Muscle of back (tissue), 11 donors: ENCODE measurements around the gene KCNIP1. TPM values are rescaled to one million over a fixed set of nuclear protein-coding genes. Genes with fewer than 3 reads are reported as not detected.

Experiments
- DNase-seq, 3 donors: peaks; one replicate each; pipeline versions ENCODE4 v3.0.0 to v3.0.0-alpha.2; 2013
- polyA plus RNA-seq, 10 donors: library from polyadenylated mRNA; unstranded; fragments of 120-200 nt; gene quantifications; one replicate each; pipeline ENCODE4 v1.2.1, GENCODE V29; 2013; ENCODE audit not compliant: insufficient read length in 10 of 10

The KCNIP1 gene
- polyA plus RNA-seq, 10 donors: 3.3 to 5.9 (median 5.1) TPM

DNA sequence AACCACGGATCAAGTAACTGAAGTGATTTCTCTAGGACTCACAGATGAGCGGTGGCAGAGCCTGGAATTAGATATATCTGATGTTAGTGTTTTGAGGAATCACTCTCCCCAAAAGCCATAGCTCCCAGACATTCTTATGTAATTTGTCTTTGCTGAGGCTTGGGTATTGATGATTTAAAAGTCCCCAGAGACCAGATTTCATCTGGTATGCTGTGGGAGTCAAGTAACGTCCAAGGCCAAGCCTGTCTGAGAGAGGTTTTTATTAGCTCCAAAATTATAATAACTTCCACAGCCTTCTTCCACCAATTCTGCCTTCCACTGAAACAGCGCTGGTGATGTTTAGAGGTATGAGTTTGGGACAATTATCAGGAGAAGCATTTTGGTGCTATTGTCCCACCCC is 21.3 kb upstream of the KCNIP1 start:
- DNase-seq: no peak

DNA sequence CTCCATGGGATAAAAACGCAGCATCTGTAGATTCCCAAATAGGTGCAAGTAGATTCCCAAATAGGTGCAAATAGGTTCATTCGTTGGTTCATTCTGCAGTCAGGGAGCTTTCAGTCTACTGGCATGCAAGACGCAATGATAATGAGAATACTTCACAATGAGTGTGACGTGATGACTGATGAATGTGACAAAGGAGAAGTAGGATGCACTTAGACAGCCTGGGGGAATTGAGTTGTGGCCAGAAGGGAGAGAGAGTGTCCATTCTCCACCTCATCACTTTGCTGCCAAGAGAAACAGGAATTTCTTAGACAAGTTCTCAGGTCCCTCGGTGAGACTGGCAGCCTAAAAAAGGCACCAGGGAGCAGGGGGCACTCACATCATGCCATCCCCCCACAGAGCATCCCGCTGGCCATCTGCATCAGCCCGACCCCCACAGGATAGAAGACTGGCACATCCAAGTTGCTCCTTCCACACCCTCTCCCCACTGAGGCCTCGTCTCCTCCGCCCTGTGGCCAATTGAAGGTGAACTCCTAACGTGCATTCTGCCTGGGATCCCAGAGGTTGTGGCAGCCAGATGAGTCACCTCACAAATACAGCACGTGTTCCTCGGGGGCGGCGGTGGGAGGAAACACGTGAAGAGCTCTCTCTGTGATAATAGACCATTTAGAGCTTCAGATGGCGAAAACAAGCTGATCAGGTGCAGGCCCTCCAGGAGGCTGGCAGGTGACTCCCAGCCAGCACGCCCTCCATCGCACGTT is 19.9 kb upstream of the KCNIP1 start:
- no peak for DNase-seq

DNA sequence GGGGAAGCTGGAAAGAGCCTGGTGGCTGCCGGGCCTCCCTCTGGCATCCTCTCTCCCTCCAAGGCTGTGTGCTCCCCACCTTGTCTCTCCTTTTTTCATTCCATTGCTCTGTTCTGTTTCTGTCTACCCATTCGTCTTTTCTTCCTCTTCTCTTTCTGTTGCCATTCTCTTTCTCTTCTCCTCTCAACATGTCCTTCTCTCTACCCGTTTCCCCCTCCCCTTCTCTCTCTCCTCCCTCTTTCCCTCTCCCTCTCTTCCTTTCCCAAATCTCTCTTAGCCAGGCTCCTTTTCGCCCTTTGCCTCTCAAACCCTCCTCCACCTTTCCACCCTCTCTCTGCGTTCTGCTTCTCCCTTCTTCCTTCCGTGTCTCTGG is 19.4 kb upstream of the KCNIP1 start:
- no peak for DNase-seq

DNA sequence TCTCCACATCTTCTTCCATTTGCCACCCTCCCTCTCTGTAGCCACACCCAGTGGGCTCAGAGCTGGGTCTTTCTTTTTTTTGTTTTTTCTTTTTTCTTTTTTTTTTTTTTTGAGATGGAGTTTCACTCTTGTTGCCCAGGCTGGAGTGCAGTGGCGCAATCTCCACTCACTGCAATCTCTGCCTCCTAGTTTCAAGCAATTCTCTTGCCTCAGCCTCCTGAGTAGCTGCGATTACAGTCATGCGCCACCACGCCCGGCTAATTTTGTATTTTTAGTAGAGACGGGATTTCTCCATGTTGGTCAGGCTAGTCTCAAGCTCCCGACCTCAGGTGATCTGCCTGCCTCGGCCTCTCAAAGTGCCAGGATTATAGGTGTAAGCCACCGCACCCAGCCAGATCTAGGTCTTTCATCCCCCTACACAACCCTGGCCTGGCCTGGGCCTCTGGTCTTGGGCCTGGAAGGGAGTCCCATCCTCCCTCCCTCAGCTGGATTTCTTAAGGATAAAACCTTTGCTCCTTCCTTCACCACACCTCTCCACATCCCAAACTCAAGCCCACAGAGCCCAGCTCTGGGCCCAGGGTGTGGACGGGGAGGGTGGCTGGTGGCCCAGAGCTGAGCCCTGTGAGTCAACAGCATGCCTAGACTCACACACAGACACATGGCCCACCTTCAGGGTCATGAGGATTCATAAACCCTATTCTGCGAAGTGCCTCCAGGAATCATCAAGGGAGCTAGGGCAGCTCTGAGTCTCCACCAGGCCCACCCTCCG is 18.8 kb upstream of the KCNIP1 start:
- DNase-seq: no peak

DNA sequence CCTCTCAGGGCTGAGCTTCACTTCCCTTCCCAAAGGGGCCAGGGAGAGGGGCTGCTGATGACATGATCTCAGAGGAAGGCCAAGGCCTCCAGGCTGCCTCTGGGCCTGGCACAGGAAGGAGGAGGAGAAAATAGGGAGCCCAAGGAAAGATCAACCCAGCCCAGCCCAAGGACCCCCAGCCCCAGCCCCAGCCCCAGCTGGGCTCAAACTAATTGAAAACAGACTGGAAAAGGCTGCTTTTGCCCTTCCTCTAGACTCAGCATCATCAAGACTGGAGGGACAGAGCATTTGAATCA is 18.3 kb upstream of the KCNIP1 start:
- no peak for DNase-seq

DNA sequence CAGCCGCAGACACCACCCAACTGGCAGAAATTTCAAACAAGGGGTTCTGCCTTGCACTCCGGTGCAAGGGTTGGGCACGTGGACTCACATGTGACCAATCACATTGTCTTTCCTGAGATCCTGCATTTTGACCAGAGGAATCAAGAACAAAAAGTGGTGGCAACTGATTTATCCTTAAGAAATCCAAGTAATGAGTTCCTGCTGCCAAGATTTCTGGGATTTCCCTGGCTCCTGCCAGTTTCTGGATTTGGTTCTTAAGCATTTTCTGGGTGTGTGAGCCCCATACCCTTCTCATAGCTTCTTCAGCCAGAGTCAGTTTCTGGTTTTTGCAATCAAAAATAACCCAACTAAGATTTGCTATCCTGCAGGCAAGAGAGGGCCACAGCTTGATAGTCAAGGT is 17.4 kb upstream of the KCNIP1 start:
- DNase-seq: no peak

DNA sequence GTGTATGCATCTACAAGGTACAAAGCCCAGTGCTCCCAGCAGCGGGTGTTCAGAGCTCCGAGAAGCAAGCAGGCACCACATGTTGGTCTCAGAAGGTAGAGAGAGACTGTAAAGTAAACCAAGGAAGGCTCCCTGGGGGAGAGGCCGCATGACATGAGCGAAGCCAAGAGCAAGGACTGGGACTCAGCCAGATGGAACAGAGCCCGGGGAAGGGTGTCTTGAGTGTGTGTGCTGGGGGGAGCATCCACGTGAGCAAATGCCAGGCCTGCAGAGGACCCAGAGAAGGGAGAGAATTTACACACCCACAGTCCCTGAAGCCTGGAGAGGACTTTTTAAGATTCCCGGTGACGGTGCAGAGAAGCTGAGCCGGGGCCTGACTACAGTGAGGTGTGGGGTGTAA is 15.2 kb upstream of the KCNIP1 start:
- DNase-seq: no peak

DNA sequence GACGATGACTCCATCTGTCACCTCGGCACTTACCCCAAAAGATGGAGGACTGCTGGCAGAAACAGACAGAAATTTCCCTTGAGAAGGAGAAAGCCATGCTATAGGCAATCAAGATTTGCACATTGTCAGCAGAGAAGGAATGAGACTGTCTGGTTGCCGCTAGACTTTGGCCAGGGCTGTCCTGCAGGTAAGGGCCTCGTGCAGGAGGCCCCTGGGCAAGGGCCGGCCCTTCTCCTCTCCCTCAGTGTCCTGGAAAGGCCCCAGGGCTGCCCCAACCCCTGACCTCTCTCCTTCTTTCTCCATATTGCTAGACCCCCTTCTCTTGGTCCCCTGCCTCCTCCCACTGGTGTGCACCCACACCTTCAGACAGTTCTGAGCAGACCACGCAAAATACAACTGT is 14.6 kb upstream of the KCNIP1 start:
- no peak for DNase-seq

DNA sequence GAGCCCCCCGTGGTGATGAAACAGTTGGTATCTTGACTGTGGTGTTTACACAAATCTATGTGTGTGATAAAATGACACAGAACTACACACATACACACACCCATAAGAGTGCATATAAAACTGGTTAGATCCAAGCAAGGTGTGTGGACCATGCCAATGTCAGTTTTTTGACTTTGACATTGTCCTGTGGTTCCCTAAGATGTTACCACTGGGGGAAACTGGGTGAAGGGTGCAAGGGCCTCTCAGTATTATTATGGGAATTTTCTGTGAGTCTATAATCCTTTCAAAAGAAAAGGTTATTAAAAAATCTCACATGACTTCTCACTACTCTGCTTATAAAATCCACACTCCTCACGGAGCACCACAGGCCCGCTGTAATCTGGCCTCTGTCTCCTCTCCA is 13.4 kb upstream of the KCNIP1 start:
- DNase-seq: no peak

DNA sequence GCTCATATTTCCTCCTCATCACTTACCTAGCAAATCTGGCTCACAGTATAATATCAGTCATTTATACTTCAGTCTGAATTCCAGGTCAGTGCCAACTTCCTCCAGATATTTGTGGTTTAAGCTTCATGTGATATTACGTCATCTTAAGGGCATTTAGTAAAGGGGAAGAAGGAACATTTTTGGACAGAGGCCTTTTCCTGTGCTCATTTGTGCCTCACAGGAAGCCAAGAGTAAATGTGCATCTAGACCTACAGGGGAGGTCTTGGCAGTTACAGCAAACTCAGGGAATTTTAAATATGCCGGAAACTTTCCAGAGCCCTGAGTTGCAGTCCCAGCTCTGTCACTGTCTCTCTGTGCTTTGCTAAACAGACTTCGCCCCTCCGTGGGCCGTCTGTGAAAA is 12.3 kb upstream of the KCNIP1 start:
- DNase-seq: peak; percentile 81 to 90 (median 89)

DNA sequence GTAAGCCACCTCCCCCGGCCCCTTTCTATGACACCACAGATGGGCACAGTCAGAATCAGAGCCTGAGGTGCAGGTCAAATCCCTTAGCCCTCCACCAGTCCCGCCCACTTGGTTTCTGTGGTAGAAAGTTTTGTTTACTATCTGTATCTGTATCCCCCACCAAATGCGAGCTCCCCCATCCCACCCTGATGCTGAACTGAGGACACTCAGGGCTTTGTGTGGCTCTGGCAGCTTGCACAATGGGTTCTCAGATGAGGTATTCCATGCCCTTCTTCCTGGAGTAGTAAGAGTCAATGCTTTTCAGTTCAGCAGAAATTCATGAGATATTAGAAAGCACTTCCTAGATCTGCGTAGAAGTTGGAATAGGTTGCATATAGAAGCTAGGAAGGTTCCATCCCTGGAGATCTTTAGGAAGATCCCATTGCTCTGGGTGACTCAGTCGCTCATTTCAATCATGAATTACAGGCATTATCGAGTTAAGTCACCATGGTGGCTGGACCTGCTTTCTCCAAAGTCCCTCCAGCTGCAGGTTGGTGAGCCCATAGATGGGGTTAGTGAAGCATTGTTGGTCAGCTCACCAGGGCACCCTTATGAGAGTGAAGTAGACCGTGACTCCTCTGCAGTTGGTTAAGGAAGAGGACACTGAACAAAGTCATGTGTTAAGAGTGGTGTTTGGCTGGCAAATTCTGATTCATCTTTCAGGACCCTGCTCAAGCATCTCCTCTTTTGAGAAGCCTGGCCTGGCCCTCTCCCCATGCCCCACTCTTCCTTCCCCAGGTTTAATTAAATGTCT is 10.6 kb upstream of the KCNIP1 start:
- DNase-seq: no peak

DNA sequence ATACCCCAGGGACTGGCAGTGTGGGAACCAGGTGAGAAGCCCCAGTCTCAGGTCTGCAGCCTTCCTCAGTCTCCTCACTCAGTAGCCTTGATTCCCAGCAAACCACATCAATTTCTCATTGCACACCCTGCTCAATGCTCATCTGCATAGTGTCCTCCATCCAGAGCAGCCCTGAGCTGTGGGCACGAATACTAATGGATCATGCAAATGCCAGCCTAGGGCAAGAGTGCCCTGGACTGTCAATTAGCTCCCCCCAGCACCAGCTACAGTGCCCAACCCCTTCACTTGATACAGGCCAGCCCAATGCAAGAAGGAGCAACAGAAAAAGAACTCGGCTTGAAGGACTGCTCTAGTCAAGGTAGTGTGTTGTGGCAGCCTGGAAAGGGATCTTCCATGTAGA is 9.8 kb upstream of the KCNIP1 start:
- DNase-seq: no peak

DNA sequence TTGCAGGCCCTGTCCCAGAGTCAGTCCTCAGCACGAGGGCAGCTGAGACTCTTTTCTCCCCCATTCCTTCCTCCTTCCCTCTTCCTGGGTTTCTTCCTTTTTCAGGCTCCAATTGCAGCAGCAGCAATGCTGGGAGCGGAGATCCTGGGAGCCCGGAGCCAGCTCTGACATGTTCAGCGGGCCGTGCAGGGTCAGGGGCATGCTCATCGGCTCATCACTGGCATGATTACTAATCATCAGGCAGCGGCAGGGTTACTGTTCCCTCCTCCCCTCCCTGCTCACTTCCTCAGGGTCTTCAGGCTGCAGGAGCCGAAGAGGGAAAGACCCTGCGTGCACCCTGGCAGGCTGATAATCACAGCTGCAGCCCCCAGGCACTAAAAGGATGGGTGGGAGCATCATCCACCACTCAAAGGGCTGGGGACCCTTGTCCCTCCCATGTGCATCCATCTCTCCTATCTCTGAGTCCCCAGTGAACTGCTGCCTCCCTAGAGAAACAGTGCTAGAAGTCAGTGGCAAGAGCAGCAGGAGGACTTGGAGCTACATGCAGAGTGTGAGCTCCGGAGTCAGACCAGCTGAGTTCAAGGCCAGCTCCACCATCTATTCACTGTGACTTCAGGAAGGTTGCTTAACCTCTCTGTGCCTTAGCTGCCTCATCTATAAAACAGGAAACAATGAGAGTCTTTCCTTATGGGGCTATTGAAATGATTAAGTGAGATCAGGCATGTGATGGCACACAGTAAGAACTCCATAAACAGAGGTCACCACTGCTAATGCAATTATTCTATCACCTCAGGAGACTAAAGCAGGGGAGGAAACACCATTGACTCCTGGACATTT is 7.8 kb upstream of the KCNIP1 start:
- no peak for DNase-seq

DNA sequence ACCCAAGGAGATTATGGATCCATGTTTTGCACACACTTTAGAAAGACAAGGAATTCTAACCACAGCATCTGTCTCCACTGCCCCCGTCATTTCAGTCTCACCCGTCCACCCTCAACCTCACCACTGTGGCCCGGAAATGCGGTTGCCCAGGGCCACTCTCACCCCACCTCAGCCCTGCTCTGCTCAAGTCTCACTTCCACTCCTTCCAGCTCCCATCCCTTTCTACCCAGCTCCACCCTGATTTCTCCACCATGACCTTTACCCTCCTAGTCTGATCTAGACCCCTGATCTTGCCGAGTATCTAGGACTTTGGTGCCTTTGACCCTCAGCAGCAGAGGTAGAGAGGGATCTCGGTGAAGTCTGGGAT is 7.2 kb upstream of the KCNIP1 start:
- DNase-seq: no peak

DNA sequence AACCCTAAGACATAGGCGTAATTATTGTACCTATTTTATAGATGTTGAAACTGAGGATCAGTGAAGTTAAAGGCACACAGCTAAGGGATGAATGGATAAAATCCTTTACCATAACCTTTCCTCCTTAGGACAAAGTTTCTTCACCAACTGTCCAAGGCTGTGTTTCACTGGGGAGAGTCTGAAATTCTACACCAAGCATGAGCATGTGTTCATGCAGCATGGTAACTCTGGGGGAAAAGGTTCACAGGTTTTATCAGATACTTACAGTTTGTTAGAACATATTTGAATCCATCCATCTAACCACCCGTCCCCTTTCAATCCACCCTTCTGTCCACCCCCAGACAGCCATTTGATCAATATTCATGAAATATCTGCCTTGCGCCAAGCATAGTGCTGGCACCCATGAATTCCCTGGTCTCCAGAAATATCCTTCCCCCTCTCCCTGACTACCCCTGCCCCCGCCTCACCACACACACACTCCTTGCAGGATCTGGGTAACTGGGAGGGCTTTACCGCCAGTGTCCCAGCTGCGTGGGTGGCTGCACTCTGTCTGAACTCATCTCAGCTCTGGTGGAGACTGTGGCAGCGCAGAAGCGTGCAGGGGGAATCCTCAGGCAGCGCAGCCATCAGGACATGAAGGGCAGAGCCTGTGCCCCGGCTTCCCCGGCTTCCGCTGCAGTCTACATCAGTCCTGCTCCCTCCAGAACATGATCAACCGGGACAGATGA is 6.3 kb upstream of the KCNIP1 start:
- no peak for DNase-seq

DNA sequence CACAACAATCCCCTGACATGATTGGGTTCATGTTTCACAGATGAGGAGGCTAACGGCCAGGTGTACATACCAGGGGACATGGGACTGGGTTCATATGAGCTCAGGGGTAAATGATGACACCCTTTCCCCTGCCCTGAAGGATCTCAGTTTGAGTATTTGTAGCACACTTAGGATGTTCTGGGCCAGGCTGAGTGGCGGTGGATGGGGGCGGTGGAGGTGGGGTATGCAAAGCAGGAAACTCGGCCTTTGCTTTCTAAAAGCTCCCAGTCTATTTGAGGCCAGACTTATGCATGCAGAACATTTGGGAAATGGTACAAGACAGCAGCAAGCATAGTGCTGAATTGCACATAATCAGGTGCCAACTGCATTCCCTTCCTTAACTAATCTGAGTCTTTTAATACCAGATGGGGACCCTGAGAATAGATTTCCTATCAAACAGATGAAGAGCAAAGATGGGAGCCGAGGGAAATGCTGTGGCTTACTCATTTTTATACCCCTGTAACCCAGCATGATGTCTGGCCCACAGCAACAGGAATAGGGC is 4.9 kb upstream of the KCNIP1 start:
- DNase-seq: no peak

DNA sequence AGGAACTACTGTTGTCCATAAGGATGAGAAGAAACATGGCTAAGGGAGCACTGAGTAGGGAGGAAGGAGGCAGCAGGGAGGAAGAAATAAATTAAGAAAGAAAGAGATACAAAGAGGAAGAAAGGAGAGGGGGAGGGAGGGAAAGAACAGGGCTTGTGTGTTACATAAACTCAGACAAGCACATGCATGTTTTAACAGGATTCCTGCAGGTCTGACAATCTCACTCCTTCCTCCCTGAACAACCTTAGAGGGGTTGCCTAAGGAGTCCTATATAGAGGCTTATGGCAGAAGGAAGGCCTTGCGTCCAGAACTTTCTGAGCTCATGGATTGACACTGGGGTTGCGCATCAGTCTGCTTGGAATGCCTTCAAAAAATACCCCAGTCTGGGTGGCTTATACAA is 4.2 kb upstream of the KCNIP1 start:
- DNase-seq: no peak

DNA sequence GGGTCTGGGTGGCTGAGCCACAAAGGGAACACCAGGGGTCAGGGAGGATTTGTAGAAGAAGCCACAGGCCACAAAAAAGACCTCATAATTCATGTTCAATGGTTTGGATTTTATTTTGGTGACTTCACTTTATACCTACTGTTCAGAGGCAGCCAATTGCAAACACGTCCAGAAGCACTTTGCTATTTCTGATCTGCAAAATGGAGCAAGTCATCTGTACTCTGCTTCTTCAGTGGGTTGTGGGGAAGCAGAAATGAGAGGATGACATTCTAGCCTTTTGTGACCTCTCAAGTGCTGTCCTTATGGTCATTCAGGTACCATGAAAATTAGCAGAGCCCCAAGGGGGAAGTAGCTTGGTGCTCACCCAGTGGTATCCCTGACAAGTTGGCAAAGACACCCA is 2.5 kb upstream of the KCNIP1 start:
- no peak for DNase-seq

DNA sequence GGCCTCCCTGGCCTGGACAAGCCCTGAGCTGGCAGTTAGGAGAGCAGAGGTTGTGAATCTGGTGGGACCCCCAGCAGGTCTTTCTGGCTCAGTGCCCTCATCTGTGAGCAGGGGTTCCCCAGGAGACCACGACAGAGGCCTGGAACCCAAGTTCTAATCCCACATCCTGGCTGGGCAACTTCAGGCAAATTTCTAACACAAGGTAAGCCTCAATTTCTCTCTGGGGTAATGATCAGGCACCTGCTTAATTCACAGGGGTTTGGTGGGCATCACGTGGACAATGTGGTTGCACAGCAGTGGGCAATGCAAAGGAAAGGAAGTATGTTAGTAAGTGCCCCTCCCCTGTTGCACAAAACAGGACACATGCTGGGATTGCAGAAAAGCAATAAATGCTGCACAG is 1.9 kb upstream of the KCNIP1 start:
- no peak for DNase-seq

DNA sequence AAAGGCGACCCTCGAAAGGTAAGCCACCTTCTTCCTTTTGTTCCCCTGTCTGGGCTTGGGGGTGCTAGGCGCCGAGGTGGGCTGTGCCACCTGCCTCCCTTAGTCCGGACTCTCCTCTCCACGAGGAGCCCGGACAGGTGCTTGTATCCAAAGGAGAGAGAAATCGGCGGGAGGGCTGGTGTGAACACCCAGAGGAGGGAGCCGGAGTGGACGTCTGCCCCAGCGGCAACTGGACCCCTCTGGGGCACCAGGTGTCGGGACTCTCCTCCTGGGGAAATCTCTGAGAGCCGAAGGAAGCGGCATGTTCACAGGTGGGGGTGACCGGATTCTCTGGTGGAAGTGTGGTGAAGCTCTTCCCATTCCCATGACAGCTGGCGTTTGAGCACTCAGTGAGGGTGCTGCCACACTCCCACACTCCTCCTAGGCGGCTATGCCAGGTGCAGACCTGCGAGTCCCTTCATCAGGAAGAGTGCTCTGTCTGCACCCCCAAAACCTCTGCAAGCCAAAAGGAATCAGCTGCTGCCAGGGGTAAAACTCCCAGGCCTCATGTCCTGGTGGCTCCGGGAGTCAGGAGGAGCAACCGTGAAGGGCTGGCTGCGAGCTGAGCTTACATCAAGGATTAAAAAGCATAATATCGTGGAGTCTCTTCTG is 921 bp downstream of the KCNIP1 start:
- DNase-seq: no peak

DNA sequence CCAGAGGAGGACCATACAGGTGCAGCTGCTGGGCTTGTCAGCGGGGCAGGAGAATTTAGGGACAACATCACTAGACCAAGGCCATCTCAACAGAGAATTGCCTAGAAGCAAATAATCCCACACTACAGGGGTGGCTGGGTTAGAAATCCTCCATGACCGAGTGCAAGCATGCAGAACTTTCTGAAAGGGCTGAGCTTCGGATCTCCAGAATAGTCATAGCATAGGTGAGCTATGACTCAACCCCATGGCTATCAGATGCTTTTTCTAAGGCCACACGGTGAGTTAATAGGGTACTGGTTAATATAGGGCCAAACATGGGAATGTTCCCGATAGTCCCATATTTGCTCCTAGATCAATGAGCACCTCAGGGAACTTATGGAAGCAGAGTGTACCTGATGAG is 4.2 kb downstream of the KCNIP1 start:
- DNase-seq: no peak
